Forelimb muscle (tissue), 1 donor: ENCODE measurements around the gene PRRT3. TPM values are rescaled to one million over a fixed set of nuclear protein-coding genes. Genes with fewer than 3 reads are reported as not detected.
A peak's percentile ranks its signal among the peaks of the same experiment; 100 is the strongest.
"Not testable (repeated sequence)": the region's sequence is repeated elsewhere in the genome, so short reads cannot be mapped to it uniquely, and the experiment has no call there.

Experiments
- DNase-seq: peaks from one replicate; pipeline ENCODE4 v3.0.0-alpha.2; 2013; ENCODE audit warnings: low read depth
- polyA plus RNA-seq: library from polyadenylated mRNA; unstranded; fragments of 120-200 nt; gene quantifications from one replicate; pipeline ENCODE4 v1.2.1, GENCODE V29; 2013; ENCODE audit not compliant: insufficient read length

Gene PRRT3
- polyA plus RNA-seq, 1 donor: 2.3 TPM

- no peak for DNase-seq
Observed at GRCh38 chr3:9918261-9919038, 33.8 kb downstream of the PRRT3 start.

- no peak for DNase-seq
Observed at GRCh38 chr3:9917820-9918219, 34.4 kb downstream of the PRRT3 start.

DNA sequence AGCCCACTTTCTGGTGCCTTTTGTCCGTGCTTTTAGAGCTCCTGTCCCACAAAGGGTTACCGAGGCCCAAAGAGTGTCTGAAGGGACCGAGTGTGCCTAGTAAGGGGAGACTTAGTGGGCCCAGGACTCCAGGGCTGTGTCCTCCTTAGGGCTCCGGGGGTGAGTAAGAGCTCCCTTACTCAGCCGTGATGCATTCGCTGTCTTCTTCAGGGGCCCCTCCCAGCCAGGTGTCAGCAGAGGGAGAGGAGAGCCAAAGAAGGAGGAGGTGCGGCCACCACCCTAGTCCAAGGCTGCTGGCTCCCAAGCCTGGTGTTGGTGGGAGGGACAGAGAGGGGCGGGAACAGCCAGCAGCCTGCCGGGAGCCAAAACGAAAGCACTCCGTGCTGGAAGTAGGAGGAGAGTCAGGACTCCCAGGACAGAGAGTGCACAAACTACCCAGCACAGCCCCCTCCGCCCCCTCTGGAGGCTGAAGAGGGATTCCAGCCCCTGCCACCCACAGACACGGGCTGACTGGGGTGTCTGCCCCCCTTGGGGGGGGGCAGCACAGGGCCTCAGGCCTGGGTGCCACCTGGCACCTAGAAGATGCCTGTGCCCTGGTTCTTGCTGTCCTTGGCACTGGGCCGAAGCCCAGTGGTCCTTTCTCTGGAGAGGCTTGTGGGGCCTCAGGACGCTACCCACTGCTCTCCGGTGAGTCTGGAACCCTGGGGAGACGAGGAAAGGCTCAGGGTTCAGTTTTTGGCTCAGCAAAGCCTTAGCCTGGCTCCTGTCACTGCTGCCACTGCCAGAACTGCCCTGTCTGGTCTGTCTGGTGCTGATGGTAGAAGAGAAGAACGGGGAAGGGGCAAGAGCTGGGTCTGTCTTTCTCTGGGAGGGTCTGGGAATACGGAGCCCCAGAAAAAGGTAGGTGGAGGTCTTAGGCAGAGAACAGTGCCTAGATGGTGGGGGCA, 35.2 kb downstream of the PRRT3 start, which contains the start of gene IL17RC:
Gene IL17RC, plus strand, starts transcription at position 365 of the 947 bp plus-strand sequence. Its CDS starts 218 bp downstream, at position 583.
- peak; percentile 84 for DNase-seq

GRCh38 chr3:9916346-9916733, 35.9 kb downstream of the PRRT3 start:
- no peak for DNase-seq

- no peak for DNase-seq
Observed at GRCh38 chr3:9915254-9916141, 36.7 kb downstream of the PRRT3 start.

- no peak for DNase-seq
Observed at GRCh38 chr3:9914559-9915253, 37.5 kb downstream of the PRRT3 start.

- DNase-seq: no peak
Observed at GRCh38 chr3:9914011-9914410, 38.2 kb downstream of the PRRT3 start.

DNA sequence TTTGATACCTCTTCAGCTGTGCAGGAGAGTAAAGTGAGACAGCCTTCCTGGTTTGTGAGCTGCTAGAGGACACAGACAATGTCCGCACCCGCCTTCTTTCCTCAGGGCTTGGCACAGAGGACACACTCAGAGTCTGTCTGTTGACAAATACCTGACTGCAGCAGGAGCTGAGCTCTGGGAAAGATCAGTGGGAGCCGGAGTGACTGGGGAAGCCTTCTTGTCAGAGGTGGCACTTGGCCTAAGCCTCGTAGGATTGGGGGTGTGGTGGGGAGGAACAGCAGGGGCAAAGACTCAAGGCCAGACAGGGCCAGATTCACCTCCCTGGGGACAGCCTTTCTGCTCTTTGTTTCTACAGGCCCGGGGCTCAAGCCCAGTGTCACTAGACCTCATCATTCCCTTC, 38.6 kb downstream of the PRRT3 start:
- no peak for DNase-seq

- no peak for DNase-seq
Observed at GRCh38 chr3:9912294-9912935, 39.8 kb downstream of the PRRT3 start.

GRCh38 chr3:9911863-9912262, 40.3 kb downstream of the PRRT3 start:
- no peak for DNase-seq

DNA sequence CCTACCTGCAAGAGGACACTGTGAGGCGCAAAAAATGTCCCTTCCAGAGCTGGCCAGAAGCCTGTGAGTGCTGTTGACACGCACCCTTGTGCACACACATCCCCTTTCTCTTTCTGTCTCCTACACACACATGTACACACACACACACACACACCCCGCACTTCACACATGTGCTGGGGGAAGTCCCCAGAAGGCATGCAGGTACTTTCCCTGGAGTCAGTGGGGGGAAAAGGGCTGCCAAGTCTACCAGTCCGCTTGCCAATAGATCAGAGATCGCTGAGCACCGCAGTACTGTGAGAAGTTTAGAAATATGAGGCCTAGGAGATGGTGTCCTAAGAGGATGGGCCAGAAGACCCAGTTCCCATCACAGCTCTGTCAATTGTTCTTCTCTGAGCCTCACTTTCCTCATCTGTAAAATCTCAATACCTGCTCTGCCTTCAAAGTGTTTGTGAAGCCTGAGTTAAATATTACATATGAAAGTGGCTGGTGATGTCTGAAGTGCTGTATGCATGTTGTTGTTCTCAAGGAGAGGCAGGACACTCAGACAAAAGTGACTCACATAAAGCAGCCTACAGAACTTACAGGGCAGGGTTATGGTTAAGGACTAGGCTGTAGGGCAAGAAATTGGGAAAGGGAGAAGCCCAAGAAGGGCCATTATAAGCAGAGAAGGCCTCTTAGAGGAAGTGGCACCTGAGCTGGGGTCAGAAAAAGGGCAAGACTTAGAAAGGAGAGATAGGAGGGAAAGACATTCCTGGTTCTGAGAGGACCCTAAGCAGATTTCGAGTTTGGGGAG, 42.8 kb downstream of the PRRT3 start:
- DNase-seq: no peak

GRCh38 chr3:9908286-9908685, 43.9 kb downstream of the PRRT3 start:
- no peak for DNase-seq

DNA sequence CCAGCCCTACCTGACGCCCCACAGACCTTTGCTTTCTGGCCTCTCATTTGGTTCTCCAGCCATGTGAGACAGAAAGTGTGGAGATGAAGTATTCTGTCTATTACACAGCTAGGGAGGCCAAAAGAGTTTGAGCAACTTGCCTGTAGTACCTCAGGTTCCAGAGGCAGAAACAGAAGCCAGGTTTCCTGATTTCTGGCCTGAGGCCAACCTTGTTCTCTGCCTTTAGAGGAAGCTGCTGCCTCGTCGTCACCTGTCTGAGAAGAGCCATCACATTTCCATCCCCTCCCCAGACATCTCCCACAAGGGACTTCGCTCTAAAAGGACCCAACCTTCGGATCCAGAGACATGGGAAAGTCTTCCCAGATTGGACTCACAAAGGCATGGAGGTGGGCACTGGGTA, 45.7 kb downstream of the PRRT3 start:
- DNase-seq: no peak

GRCh38 chr3:9903904-9904303, 48.3 kb downstream of the PRRT3 start:
- no peak for DNase-seq

GRCh38 chr3:9903238-9903624, 49.0 kb downstream of the PRRT3 start:
- DNase-seq: no peak

- no peak for DNase-seq
Observed at GRCh38 chr3:9902372-9903237, 49.6 kb downstream of the PRRT3 start, which contains the start of gene IL17RE. TSS of gene IL17RE (plus strand) at chr3:9902848. CDS start at chr3:9902933, 85 bp downstream.

- DNase-seq: no peak
Observed at GRCh38 chr3:9901967-9902366, 50.2 kb downstream of the PRRT3 start.

DNA sequence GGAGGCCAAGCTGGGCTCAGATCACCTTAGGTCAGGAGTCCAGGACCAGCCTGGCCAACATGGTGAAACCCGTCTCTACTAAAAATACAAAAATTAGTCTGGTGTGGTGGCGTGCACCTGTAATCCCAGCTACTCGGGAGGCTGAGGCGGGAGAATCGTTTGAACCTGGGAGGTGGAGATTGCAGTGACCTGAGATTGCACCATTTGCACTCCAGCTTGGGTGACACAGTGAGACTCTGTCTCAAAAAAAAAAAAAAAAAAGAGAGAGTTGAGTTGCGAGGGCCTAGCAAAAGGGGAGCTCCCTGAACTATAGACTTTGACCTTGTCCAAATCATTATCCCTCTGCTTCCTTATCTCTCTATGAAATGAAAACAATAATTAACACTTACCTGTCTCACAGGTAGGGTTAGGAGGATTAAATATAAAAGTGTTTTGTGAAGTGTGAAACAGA, 51.2 kb downstream of the PRRT3 start:
- DNase-seq: not testable (repeated sequence)
